ENCODE measurements around the gene FSHR.

The FSHR gene

DNA sequence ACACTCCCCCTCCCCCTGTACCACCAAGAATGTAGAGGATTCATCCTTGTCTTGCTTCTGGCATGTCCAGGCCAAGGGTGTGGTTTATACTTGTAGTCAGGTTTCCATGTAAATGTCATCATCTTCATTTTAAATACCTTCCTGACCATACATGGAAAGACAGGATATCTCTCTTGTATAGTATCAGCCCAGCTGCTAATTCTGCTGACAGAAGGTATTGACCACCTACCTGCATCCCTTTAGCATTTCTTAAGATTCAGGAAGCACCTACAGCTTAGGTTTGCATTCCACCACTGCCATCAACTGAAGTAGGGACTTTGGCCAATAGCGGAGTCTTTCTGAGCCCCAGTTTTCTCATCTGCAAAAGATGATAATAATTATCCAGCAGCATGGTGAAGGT lies 22.9 kb upstream of the FSHR start:
- TF ChIP-seq, protein P1, sequence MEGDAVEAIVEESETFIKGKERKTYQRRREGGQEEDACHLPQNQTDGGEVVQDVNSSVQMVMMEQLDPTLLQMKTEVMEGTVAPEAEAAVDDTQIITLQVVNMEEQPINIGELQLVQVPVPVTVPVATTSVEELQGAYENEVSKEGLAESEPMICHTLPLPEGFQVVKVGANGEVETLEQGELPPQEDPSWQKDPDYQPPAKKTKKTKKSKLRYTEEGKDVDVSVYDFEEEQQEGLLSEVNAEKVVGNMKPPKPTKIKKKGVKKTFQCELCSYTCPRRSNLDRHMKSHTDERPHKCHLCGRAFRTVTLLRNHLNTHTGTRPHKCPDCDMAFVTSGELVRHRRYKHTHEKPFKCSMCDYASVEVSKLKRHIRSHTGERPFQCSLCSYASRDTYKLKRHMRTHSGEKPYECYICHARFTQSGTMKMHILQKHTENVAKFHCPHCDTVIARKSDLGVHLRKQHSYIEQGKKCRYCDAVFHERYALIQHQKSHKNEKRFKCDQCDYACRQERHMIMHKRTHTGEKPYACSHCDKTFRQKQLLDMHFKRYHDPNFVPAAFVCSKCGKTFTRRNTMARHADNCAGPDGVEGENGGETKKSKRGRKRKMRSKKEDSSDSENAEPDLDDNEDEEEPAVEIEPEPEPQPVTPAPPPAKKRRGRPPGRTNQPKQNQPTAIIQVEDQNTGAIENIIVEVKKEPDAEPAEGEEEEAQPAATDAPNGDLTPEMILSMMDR (IDR thresholded peaks at IDR 0.05; ENCODE audit: insufficient read depth, missing control alignments), result no peak
- no peak for DNase-seq (ENCODE audit: insufficient read length, low spot score)
- no peak for FAIRE-seq

DNA sequence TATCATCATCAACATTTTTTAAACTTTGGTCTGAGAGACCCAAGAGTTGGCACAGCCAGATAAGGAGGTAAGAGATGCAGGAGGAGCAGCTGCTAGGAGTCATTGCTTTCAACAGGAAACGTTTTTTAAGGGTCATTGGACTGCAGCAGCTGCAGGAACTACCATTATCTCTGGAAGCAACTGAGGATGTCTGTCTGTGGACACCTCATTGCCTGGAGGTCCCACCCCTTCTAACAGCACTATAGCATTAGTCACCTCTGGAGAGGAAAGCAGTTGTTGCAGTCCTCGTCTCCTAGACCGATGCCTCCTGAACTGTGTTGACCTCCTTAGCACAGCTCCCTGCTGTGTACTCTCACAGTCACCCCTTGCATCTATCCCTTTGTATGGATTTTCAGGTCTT lies 21.5 kb upstream of the FSHR start:
- FAIRE-seq (no peak), DNase-seq (ENCODE audit: insufficient read length, low spot score) (no peak)
- TF ChIP-seq, protein P1 (IDR thresholded peaks at IDR 0.05; ENCODE audit: insufficient read depth, missing control alignments), result no peak

DNA sequence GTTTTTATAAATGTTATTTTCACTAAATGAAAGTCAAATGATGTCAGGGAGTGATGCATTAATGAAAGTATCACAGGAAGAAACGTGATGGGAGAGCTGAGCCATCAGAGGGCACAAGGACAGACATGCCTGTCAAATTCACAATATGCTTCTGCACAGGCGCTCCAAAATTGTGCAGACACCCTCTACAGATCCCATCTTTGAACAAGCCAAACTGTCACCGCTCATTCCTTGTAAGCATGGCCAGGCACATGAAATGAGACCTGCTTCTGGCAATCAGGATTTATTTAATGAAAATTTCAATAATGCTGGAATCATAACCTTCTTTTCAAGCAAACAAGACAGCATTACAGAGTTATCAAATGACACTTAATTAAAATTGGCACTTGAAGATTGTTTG lies 20.4 kb upstream of the FSHR start:
- TF ChIP-seq, protein P1 (IDR thresholded peaks at IDR 0.05; ENCODE audit: insufficient read depth, missing control alignments), result no peak
- DNase-seq (ENCODE audit: insufficient read length, low spot score) (no peak), FAIRE-seq (no peak)

DNA sequence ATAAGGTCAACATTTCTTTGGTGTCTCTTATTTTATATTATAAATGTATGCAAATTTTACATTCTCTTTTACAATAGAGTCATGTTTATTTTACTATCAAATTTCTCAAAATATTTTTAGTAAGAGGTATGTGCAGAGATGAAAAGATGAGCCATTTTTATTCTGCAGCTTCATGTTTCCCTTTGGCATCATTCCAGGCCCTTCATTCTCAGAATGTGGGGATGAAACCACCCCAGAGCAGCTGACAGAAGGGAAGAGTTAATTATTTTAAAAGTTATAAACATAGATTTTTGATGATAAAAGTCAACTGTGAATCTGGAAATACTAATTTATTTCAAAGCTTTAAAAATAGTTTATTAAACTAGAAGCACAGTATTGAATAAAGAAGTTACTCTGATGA lies 12.8 kb upstream of the FSHR start:
- TF ChIP-seq, protein P1 (IDR thresholded peaks at IDR 0.05; ENCODE audit: insufficient read depth, missing control alignments), result no peak
- FAIRE-seq, result no peak

DNA sequence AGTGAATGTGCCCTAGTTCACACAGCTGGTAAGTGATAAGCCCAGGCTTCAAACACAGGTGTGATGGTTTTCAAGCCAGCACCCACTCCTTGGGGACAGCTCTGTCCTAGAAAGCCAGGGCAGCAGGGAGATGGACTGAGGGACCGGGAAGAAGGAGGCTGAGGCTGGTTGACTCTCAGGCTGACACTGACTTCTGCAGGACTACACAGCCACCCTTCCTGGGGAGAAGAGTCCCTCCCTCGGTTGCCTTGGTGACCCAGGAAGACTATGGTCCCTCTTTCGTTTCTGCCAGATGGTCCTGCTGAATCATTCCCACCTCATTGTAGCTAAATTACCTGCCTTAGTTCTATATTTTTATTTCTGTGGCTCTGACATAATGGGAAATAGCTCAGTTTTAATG lies 11.3 kb upstream of the FSHR start:
- no peak for DNase-seq (ENCODE audit: insufficient read length, low spot score)
- TF ChIP-seq, protein P1 (IDR thresholded peaks at IDR 0.05; ENCODE audit: insufficient read depth, missing control alignments), result no peak
- FAIRE-seq, result no peak

More for the DNA sequence above, 12.8 kb upstream of the FSHR start:
- DNase-seq (ENCODE audit: insufficient read length, low spot score), result no peak

DNA sequence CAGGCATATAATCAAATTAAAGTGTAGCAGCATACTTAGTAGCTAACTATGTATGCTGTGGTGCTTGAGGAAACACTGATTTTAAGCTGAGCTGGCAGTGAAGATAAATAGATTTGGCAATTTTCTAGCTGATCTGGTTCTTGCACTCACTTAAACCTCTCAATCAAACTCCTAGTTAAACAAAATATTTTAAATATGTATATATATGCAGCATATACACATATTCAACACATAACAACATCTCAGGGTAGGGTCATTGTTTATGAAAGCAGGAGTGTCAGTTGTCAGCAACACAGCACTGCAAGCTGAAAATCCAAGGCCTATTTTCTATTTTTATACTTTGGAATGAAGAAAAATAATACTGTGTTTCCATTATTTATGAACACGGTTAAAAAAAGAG lies 10.4 kb upstream of the FSHR start:
- TF ChIP-seq, protein P1 (IDR thresholded peaks at IDR 0.05; ENCODE audit: insufficient read depth, missing control alignments), result no peak
- FAIRE-seq (no peak), DNase-seq (ENCODE audit: insufficient read length, low spot score) (no peak)

DNA sequence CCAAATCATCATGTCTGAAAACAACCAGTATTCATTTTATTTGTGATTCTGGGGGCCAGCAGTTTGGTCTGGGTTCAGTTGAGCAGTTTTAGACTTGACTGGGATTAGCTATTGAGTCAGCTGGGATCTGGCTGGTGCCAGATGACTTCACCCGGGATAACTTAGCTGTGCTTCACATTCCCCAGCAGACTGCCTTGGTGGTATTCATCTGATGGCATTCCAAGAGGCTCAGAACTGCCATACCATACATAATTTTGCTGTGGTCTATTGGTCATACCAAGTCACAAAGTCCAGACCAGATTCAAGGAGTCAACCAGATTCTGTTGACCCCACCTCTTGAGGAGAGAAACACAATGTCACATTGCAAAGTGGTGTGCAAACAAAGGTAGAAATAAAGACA lies 7.8 kb upstream of the FSHR start:
- TF ChIP-seq, protein P1 (IDR thresholded peaks at IDR 0.05; ENCODE audit: insufficient read depth, missing control alignments), result no peak
- DNase-seq (ENCODE audit: insufficient read length, low spot score) (no peak), FAIRE-seq (no peak)

Measured in D721Med (cell line).